Measurements from ENCODE around the gene SAP25.

- TF ChIP-seq CTCF (IDR thresholded peaks at IDR 0.05) (no peak), EZH2 (IDR thresholded peaks at IDR 0.05) (no peak), EZH2phosphoT487 (IDR thresholded peaks at IDR 0.05) (no peak)
Measured at GRCh38 chr7:100552532-100552931, 21.2 kb downstream of the SAP25 start.

Data from neural progenitor cell (in vitro differentiated cells).